ENCODE measurements around the gene GMPPB. TPM values are rescaled to one million over a fixed set of nuclear protein-coding genes. Genes with fewer than 3 reads are reported as not detected.

Gene GMPPB
- total RNA-seq, 2 experiments from 2014 or later, result 36.5 to 46.0 TPM

Other genes with a start within 250 kb of the GMPPB start
- under 1 TPM; 0.06 to 0.07 TPM for gene BSN, start 169.5 kb downstream of the GMPPB start, total RNA-seq
- 100 to 1,000 TPM; 137 TPM for gene APEH, start 49.6 kb downstream of the GMPPB start, total RNA-seq
- gene MST1, start 34.5 kb downstream of the GMPPB start, total RNA-seq, result 10 to 100 TPM in 1 of 2 experiments, 1 to 10 TPM in 1; 8.4 to 10.0 TPM
- 10 to 100 TPM; 47.5 to 49.2 TPM for gene RNF123, start 34.4 kb downstream of the GMPPB start, total RNA-seq
- under 1 TPM in 1 of 2 experiments, not detected in 1; 0.30 TPM for gene AMIGO3, start 4.3 kb downstream of the GMPPB start, total RNA-seq
- 10 to 100 TPM; 35.7 to 38.9 TPM for gene IP6K1, start 62.6 kb upstream of the GMPPB start, total RNA-seq
- under 1 TPM in 1 of 2 experiments, not detected in 1; 0.08 TPM for gene CDHR4, start 75.9 kb upstream of the GMPPB start, total RNA-seq
- under 1 TPM; 0.46 to 0.60 TPM for gene INKA1, start 79.3 kb upstream of the GMPPB start, total RNA-seq
- 100 to 1,000 TPM; 249 to 256 TPM for gene UBA7, start 90.0 kb upstream of the GMPPB start, total RNA-seq
- 10 to 100 TPM; 30.9 to 31.0 TPM for gene TRAIP, start 132.6 kb upstream of the GMPPB start, total RNA-seq
- not detected for gene CAMKV, start 146.0 kb upstream of the GMPPB start, total RNA-seq
- 1 to 10 TPM; 4.1 to 5.2 TPM for gene MST1R, start 179.9 kb upstream of the GMPPB start, total RNA-seq
- 10 to 100 TPM; 12.8 to 14.1 TPM for gene MON1A, start 205.9 kb upstream of the GMPPB start, total RNA-seq
- gene RBM6, start 216.2 kb upstream of the GMPPB start, total RNA-seq, result 100 to 1,000 TPM in 1 of 2 experiments, 10 to 100 TPM in 1; 87.7 to 105 TPM

Measured in activated CD4-positive, alpha-beta T cell treated with anti-CD3 and anti-CD28 coated beads, Interleukin-2, amount 10 ng/mL, durations not matched to agents 7 days and 5 days (primary cell).